ENCODE data around the gene PCDHGA6. TPM values are rescaled to one million over a fixed set of nuclear protein-coding genes. Genes with fewer than 3 reads are reported as not detected.

Gene PCDHGA6
- total and polyA plus RNA-seq, 2 donors (not counting 1 experiment from before 2014, with no cell fraction given) = 3.9 to 4.8 TPM

DNA sequence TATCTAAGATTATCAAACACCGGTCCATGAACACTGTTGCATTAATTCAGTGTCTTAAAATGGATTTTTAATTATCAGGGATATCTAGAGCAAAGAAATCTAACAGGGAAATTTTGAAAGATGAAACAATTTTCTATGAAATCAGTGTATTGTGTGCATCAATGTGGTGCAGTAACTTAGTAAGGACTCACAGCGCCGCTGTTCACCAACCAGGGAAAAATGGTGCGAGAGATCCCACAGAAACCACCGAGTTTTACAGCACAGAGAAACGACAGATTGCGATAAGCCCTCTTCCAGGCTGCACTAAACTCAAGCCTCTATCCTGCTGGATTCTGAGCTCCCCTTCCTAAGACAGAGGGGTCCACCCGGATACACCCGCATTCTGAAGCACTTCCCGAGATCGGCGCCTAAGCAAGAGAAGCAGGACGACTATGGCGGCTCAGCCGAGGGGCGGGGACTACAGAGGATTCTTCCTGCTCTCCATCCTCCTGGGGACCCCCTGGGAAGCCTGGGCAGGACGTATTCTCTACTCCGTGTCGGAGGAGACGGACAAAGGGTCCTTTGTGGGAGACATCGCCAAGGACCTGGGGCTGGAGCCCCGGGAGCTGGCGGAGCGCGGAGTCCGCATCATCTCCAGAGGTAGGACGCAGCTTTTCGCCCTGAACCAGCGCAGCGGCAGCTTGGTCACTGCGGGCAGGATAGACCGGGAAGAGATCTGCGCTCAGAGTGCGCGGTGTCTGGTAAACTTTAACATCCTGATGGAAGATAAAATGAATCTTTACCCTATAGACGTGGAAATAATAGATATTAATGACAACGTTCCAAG lies 9.0 kb downstream of the PCDHGA6 start, which contains the start of gene PCDHGA7:
TSS of gene PCDHGA7 (plus strand) at position 274 of the 826 bp plus-strand sequence. CDS start at position 432, 158 bp downstream.
- H3K4me2 ChIP-seq (ENCODE audit: extremely low read depth, insufficient read depth, low read length) = peak within 1 kb of the TSS; percentile 76
- DNase-seq (ENCODE audit: low read depth in 2 of 2) = peak; percentile 48 to 54

GRCh38 chr5:141383345-141383744 lies 9.7 kb downstream of the PCDHGA6 start:
- no peak overlapping the region for H2AFZ ChIP-seq (ENCODE audit: low read length)
- H3K27me3 ChIP-seq (ENCODE audit: control insufficient read depth, insufficient read depth, low read length) = no peaks in the 10 kb centered on the region
- no peaks in the 10 kb centered on the region for H3K79me2 ChIP-seq (ENCODE audit: control insufficient read depth, insufficient read depth, low read length)
- no peak for DNase-seq (ENCODE audit: low read depth in 2 of 2)
- no peak overlapping the region for H3K9ac ChIP-seq (ENCODE audit: insufficient read depth, low read length)
- no peaks in the 10 kb centered on the region for H4K20me1 ChIP-seq (ENCODE audit: control insufficient read depth, extremely low read depth, insufficient read depth, low read length)
- no peaks in the 10 kb centered on the region for H3K36me3 ChIP-seq (ENCODE audit: control insufficient read depth, insufficient read depth, low read length)
- no peak for TF ChIP-seq EZH2 (IDR thresholded peaks at IDR 0.05; ENCODE audit: low read length, missing control alignments)
- TF ChIP-seq CTCF (conservative IDR thresholded peaks at IDR 0.05 in 1 of 2, IDR thresholded peaks at IDR 0.05 in 1 of 2; ENCODE audit: low read depth in 1 of 2, low read length in 2 of 2) = no peak
- peak overlapping the region; percentile 62 to 76 (median 63) for H3K4me3 ChIP-seq (replicated peaks in 1 of 4; ENCODE audit: control extremely low read depth in 1 of 4, insufficient read depth in 1 of 4, low read depth in 3 of 4, low read length in 4 of 4)
- no peaks in the 10 kb centered on the region for H3K4me1 ChIP-seq (ENCODE audit: control insufficient read depth, extremely low read depth, insufficient read depth, low read length)
- H3K4me2 ChIP-seq (ENCODE audit: extremely low read depth, insufficient read depth, low read length) = peak overlapping the region; percentile 44
- H3K9me3 ChIP-seq (ENCODE audit: control insufficient read depth, insufficient read depth, low read depth, low read length) = peaks cover 2% of the 10 kb centered on the region
- H3K27ac ChIP-seq (ENCODE audit: insufficient read depth, low read length) = no peak overlapping the region

More for the DNA sequence above, 9.0 kb downstream of the PCDHGA6 start, which contains the start of gene PCDHGA7:
- no peaks in the 10 kb centered on the region for H4K20me1 ChIP-seq (ENCODE audit: control insufficient read depth, extremely low read depth, insufficient read depth, low read length)
- H3K79me2 ChIP-seq (ENCODE audit: control insufficient read depth, insufficient read depth, low read length) = no peaks in the 10 kb centered on the region
- no peaks in the 10 kb centered on the region for H3K4me1 ChIP-seq (ENCODE audit: control insufficient read depth, extremely low read depth, insufficient read depth, low read length)
- no peak within 1 kb of the TSS for H3K9ac ChIP-seq (ENCODE audit: insufficient read depth, low read length)
- peak within 1 kb of the TSS; percentile 67 for H2AFZ ChIP-seq (ENCODE audit: low read length)
- no peak for TF ChIP-seq EZH2 (IDR thresholded peaks at IDR 0.05; ENCODE audit: low read length, missing control alignments)
- TF ChIP-seq CTCF (conservative IDR thresholded peaks at IDR 0.05 in 1 of 2, IDR thresholded peaks at IDR 0.05 in 1 of 2; ENCODE audit: low read depth in 1 of 2, low read length in 2 of 2) = peak; percentile 51
- H3K9me3 ChIP-seq (ENCODE audit: control insufficient read depth, insufficient read depth, low read depth, low read length) = peaks cover 2% of the 10 kb centered on the region
- H3K27me3 ChIP-seq (ENCODE audit: control insufficient read depth, insufficient read depth, low read length) = no peaks in the 10 kb centered on the region
- H3K27ac ChIP-seq (ENCODE audit: insufficient read depth, low read length) = no peak within 1 kb of the TSS
- H3K36me3 ChIP-seq (ENCODE audit: control insufficient read depth, insufficient read depth, low read length) = no peaks in the 10 kb centered on the region
- H3K4me3 ChIP-seq (replicated peaks in 1 of 4; ENCODE audit: control extremely low read depth in 1 of 4, insufficient read depth in 1 of 4, low read depth in 3 of 4, low read length in 4 of 4) = peak within 1 kb of the TSS; percentile 62 to 76 (median 63)

GRCh38 chr5:141384471-141385267 lies 11.0 kb downstream of the PCDHGA6 start:
- DNase-seq (ENCODE audit: low read depth in 2 of 2) = no peak
- Histone ChIP-seq H3K4me3 (replicated peaks in 1 of 4; ENCODE audit: control extremely low read depth in 1 of 4, insufficient read depth in 1 of 4, low read depth in 3 of 4, low read length in 4 of 4) (no peak overlapping the region), H3K4me2 (ENCODE audit: extremely low read depth, insufficient read depth, low read length) (no peak overlapping the region), H4K20me1 (ENCODE audit: control insufficient read depth, extremely low read depth, insufficient read depth, low read length) (no peaks in the 10 kb centered on the region), H3K9me3 (ENCODE audit: control insufficient read depth, insufficient read depth, low read depth, low read length) (peaks cover 2% of the 10 kb centered on the region), H3K27me3 (ENCODE audit: control insufficient read depth, insufficient read depth, low read length) (no peaks in the 10 kb centered on the region), H3K36me3 (ENCODE audit: control insufficient read depth, insufficient read depth, low read length) (no peaks in the 10 kb centered on the region), H3K27ac (ENCODE audit: insufficient read depth, low read length) (no peak overlapping the region), H3K9ac (ENCODE audit: insufficient read depth, low read length) (no peak overlapping the region), H3K4me1 (ENCODE audit: control insufficient read depth, extremely low read depth, insufficient read depth, low read length) (no peaks in the 10 kb centered on the region), H3K79me2 (ENCODE audit: control insufficient read depth, insufficient read depth, low read length) (no peaks in the 10 kb centered on the region), H2AFZ (ENCODE audit: low read length) (no peak overlapping the region)
- TF ChIP-seq EZH2 (IDR thresholded peaks at IDR 0.05; ENCODE audit: low read length, missing control alignments) (no peak), CTCF (conservative IDR thresholded peaks at IDR 0.05 in 1 of 2, IDR thresholded peaks at IDR 0.05 in 1 of 2; ENCODE audit: low read depth in 1 of 2, low read length in 2 of 2) (no peak)
